HG02678 (cell line): Measurements from ENCODE around the gene UBP1.
"Not testable (repeated sequence)": the region's sequence is repeated elsewhere in the genome, so short reads cannot be mapped to it uniquely, and the experiment has no call there.

Source experiments
- ATAC-seq: cut with Tn5 transposase; IDR thresholded peaks from one replicate; pipeline ENCODE4 v1.9.1; 2021; ENCODE audit warnings: mild to moderate bottlenecking, moderate library complexity; ENCODE audit not compliant: unreplicated experiment

The UBP1 gene

GRCh38 chr3:33338936-33339465 lies 101.2 kb downstream of the UBP1 start:
- ATAC-seq = not testable (repeated sequence)
